Measurements from ENCODE around the gene LELP1. TPM values are rescaled to one million over a fixed set of nuclear protein-coding genes. Genes with fewer than 3 reads are reported as not detected.

The LELP1 gene
- polyA plus RNA-seq, 1 of the 3 experiments (the other 2 are of a cell fraction): not detected

- TF ChIP-seq MXI1 (IDR thresholded peaks at IDR 0.05; ENCODE audit: low read depth, low read length): no peak
- no peak for TF ChIP-seq TCF12 (IDR thresholded peaks at IDR 0.05)
- TF ChIP-seq, protein P1, sequence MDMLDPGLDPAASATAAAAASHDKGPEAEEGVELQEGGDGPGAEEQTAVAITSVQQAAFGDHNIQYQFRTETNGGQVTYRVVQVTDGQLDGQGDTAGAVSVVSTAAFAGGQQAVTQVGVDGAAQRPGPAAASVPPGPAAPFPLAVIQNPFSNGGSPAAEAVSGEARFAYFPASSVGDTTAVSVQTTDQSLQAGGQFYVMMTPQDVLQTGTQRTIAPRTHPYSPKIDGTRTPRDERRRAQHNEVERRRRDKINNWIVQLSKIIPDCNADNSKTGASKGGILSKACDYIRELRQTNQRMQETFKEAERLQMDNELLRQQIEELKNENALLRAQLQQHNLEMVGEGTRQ (IDR thresholded peaks at IDR 0.05; ENCODE audit: borderline replicate concordance, low read depth, low read length): no peak
- no peak for TF ChIP-seq RCOR1 (IDR thresholded peaks at IDR 0.05; ENCODE audit: low read length)
- TF ChIP-seq, protein P2, sequence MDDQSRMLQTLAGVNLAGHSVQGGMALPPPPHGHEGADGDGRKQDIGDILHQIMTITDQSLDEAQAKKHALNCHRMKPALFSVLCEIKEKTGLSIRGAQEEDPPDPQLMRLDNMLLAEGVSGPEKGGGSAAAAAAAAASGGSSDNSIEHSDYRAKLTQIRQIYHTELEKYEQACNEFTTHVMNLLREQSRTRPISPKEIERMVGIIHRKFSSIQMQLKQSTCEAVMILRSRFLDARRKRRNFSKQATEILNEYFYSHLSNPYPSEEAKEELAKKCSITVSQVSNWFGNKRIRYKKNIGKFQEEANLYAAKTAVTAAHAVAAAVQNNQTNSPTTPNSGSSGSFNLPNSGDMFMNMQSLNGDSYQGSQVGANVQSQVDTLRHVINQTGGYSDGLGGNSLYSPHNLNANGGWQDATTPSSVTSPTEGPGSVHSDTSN (IDR thresholded peaks at IDR 0.05): no peak
- no peak for TF ChIP-seq FOXJ3 (CRISPR knock-in tag; IDR thresholded peaks at IDR 0.05)
- no peak for TF ChIP-seq EZH2phosphoT487 (IDR thresholded peaks at IDR 0.05; ENCODE audit: borderline replicate concordance, low read depth)
- no peak for TF ChIP-seq RAD21 (IDR thresholded peaks at IDR 0.05; ENCODE audit: low read length)
- TF ChIP-seq ZBTB33 (IDR thresholded peaks at IDR 0.05; ENCODE audit: borderline replicate concordance, low read depth): no peak
- TF ChIP-seq TAF1 (IDR thresholded peaks at IDR 0.05; ENCODE audit: borderline replicate concordance, low read depth, low read length): no peak
- TF ChIP-seq IRF3 (IDR thresholded peaks at IDR 0.05; ENCODE audit: low read depth, low read length): no peak
- TF ChIP-seq TEAD4 (IDR thresholded peaks at IDR 0.05; ENCODE audit: borderline replicate concordance, insufficient read depth): no peak
- TF ChIP-seq GABPA (IDR thresholded peaks at IDR 0.05; ENCODE audit: low read depth): no peak
- no peak for TF ChIP-seq POLR2AphosphoS5 (IDR thresholded peaks at IDR 0.05; ENCODE audit: low read depth, low read length)
- no peak for TF ChIP-seq EP300 (IDR thresholded peaks at IDR 0.05; ENCODE audit: borderline replicate concordance in 1 of 2, low read depth in 1 of 2, low read length in 1 of 2)
- no peak for TF ChIP-seq MAX (IDR thresholded peaks at IDR 0.05; ENCODE audit: low read depth)
- TF ChIP-seq NFIC (IDR thresholded peaks at IDR 0.05; ENCODE audit: borderline replicate concordance): no peak
- no peak for TF ChIP-seq SMC3 (IDR thresholded peaks at IDR 0.05; ENCODE audit: low read depth, low read length)
- WGBS (ENCODE audit: low lambda C conversion rate): 7% methylated on average over 9 of the region's 9 CpGs
- Histone ChIP-seq H2AFZ (ENCODE audit: low read depth) (no peak overlapping the region), H3K4me2 (no peak overlapping the region), H3K9me2 (no peaks in the 10 kb centered on the region), H3K27ac (ENCODE audit: low read depth in 2 of 2, low read length in 1 of 2) (no peak overlapping the region), H3K9me3 (no peaks in the 10 kb centered on the region), H3K27me3 (ENCODE audit: insufficient read depth) (peaks cover 22% of the 10 kb centered on the region; the same call in 1 of the 2 replicates), H4K20me1 (ENCODE audit: insufficient read depth) (no peaks in the 10 kb centered on the region), H3F3A (replicated peaks; ENCODE audit: insufficient read depth) (no peaks in the 10 kb centered on the region), H3K9ac (no peak overlapping the region), H3K36me3 (replicated peaks in 1 of 2; ENCODE audit: control insufficient read depth in 1 of 2, insufficient read depth in 2 of 2, low read length in 1 of 2) (no peaks in the 10 kb centered on the region), H3K4me1 (ENCODE audit: control insufficient read depth in 1 of 2, insufficient read depth in 2 of 2, low read depth in 1 of 2, low read length in 1 of 2) (no peaks in the 10 kb centered on the region), H3K79me2 (ENCODE audit: insufficient read depth) (no peaks in the 10 kb centered on the region), H3K4me3 (ENCODE audit: low read depth in 2 of 2, low read length in 1 of 2) (no peak overlapping the region)
- DNase-seq: no peak
- CTCF ChIA-PET: no interaction called here
- POLR2A ChIA-PET: no interaction called here
These were observed 3.4 kb downstream of the LELP1 start for GRCh38 chr1:153206631-153207030.

Measured in SK-N-SH (cell line).